IMR-90 (cell line): ENCODE data around the gene PSEN1. TPM values are rescaled to one million over a fixed set of nuclear protein-coding genes. Genes with fewer than 3 reads are reported as not detected.
"Not testable (repeated sequence)": the region's sequence is repeated elsewhere in the genome, so short reads cannot be mapped to it uniquely, and the experiment has no call there.

Experiments
- ATAC-seq: fragments of 200-7000 bp; cut with Tn5 transposase; 2 replicates; pipeline ENCODE4 v1.9.1; 2020; ENCODE audit warnings: low read depth, mild to moderate bottlenecking, moderate library complexity
- BruUV-seq: library from RNA; stranded (reverse); fragments of 400-500 nt; replicated peaks from 2 replicates; lab custom pipeline; 2021; lab: Mats Ljungman, UMichigan
- CTCF ChIA-PET: fragments of 300-600 bp; formaldehyde crosslinking; extraction: SDS; loops from one replicate; lab custom pipeline; 2021; ENCODE audit warnings: antibody characterized with exemption; lab: Yijun Ruan, JAX
- POLR2A ChIA-PET: fragments of 300-600 bp; sonication (Branson Sonifier 250); formaldehyde crosslinking; loops from one replicate; lab custom pipeline; 2022; ENCODE audit warnings: antibody characterized with exemption; ENCODE audit not compliant: unreplicated experiment; lab: Charles Lee
- DNase-seq: peaks from one replicate; pipeline ENCODE4 v3.0.0; 2013
- H2AFZ ChIP-seq: replicated peaks from 2 replicates; pipeline ENCODE3; 2013; ENCODE audit warnings: low read length, mild to moderate bottlenecking; ENCODE audit not compliant: poor library complexity
- H2AK5ac ChIP-seq: 2 replicates; pipeline ENCODE4 v1.6.1; 2013; ENCODE audit warnings: low read depth, low read length, inconsistent platforms
- H2AK9ac ChIP-seq: replicated peaks from 2 replicates; pipeline ENCODE3; 2013; ENCODE audit warnings: mild to moderate bottlenecking, low read depth, low read length, moderate library complexity; ENCODE audit not compliant: poor library complexity
- H2BK120ac ChIP-seq: 2 replicates; pipeline ENCODE4 v1.6.1; 2013; ENCODE audit warnings: low read depth, low read length, inconsistent platforms
- H2BK15ac ChIP-seq: 3 replicates; pipeline ENCODE4 v1.6.1; 2013; ENCODE audit warnings: low read depth, low read length, inconsistent platforms
- H2BK20ac ChIP-seq: 2 replicates; pipeline ENCODE4 v1.6.1; 2013; ENCODE audit warnings: low read depth, mild to moderate bottlenecking, inconsistent platforms, low read length, moderate library complexity
- H2BK5ac ChIP-seq: 2 replicates; pipeline ENCODE4 v1.6.1; 2013; ENCODE audit warnings: mild to moderate bottlenecking, low read depth, low read length, inconsistent platforms; ENCODE audit not compliant: poor library complexity, severe bottlenecking
- H3K14ac ChIP-seq: replicated peaks from 2 replicates; pipeline ENCODE4 v1.6.1; 2013; ENCODE audit warnings: low read depth, low read length, inconsistent platforms
- H3K18ac ChIP-seq: 2 replicates; pipeline ENCODE4 v1.6.1; 2013; ENCODE audit warnings: low read depth, low read length, control low read depth
- H3K23ac ChIP-seq: 2 replicates; pipeline ENCODE4 v1.6.1; 2013; ENCODE audit warnings: low read depth, low read length, inconsistent platforms
- H3K27ac ChIP-seq: 2 replicates; pipeline ENCODE4 v1.5.1; 2013; ENCODE audit warnings: mild to moderate bottlenecking, control low read depth, low read length; ENCODE audit not compliant: insufficient read depth
- H3K27me3 ChIP-seq: 2 replicates; pipeline ENCODE4 v1.6.1; 2013; ENCODE audit warnings: low read length; ENCODE audit not compliant: control insufficient read depth, insufficient read depth
- H3K36me3 ChIP-seq: 2 replicates; pipeline ENCODE4 v1.6.1; 2013; ENCODE audit warnings: low read length, mixed read lengths; ENCODE audit not compliant: control insufficient read depth, insufficient read depth
- H3K4ac ChIP-seq: 2 replicates; pipeline ENCODE4 v1.6.1; 2013; ENCODE audit warnings: low read depth, low read length, inconsistent platforms
- H3K4me1 ChIP-seq: 2 replicates; pipeline ENCODE4 v1.6.1; 2013; ENCODE audit warnings: low read length, mixed read lengths; ENCODE audit not compliant: control insufficient read depth, insufficient read depth
- H3K4me2 ChIP-seq: 2 replicates; pipeline ENCODE4 v1.6.1; 2013; ENCODE audit warnings: low read depth, mild to moderate bottlenecking, control low read depth, low read length, moderate library complexity
- H3K4me3 ChIP-seq: 2 replicates; pipeline ENCODE4 v1.5.1; 2013; ENCODE audit warnings: low read depth, mild to moderate bottlenecking, control low read depth, low read length, moderate library complexity; ENCODE audit not compliant: insufficient read depth
- H3K56ac ChIP-seq: 2 replicates; pipeline ENCODE4 v1.6.1; 2013; ENCODE audit warnings: low read length, inconsistent platforms; ENCODE audit not compliant: insufficient read depth; ENCODE audit errors: extremely low read depth
- H3K79me1 ChIP-seq, 2 experiments: 2 replicates each; pipeline ENCODE4 v1.6.1; 2013; ENCODE audit warnings: low read length in 2 of 2, inconsistent platforms in 1 of 2, low read depth in 1 of 2
- H3K9ac ChIP-seq: 2 replicates; pipeline ENCODE4 v1.6.1; 2013; ENCODE audit warnings: low read depth, low read length, control low read depth
- H3K9me1 ChIP-seq: 2 replicates; pipeline ENCODE4 v1.6.1; 2013; ENCODE audit warnings: low read length, inconsistent platforms; ENCODE audit not compliant: insufficient read depth
- H3K9me3 ChIP-seq: 2 replicates; pipeline ENCODE4 v1.6.1; 2013; ENCODE audit warnings: low read length; ENCODE audit not compliant: control insufficient read depth, insufficient read depth
- H4K20me1 ChIP-seq: 2 replicates; pipeline ENCODE4 v1.6.1; 2013; ENCODE audit warnings: low read length, inconsistent platforms; ENCODE audit not compliant: insufficient read depth
- H4K5ac ChIP-seq: 2 replicates; pipeline ENCODE4 v1.6.1; 2013; ENCODE audit warnings: mild to moderate bottlenecking, low read depth, low read length, control low read depth
- H4K8ac ChIP-seq, 2 experiments: 2 replicates each; pipeline ENCODE4 v1.6.1; 2013; ENCODE audit warnings: low read depth in 2 of 2, low read length in 2 of 2, control low read depth in 1 of 2, inconsistent platforms in 1 of 2
- H4K91ac ChIP-seq: 2 replicates; pipeline ENCODE4 v1.6.1; 2013; ENCODE audit warnings: low read depth, low read length, inconsistent platforms; ENCODE audit not compliant: insufficient read depth
- CEBPB ChIP-seq: IDR thresholded peaks from 2 replicates; pipeline ENCODE4 v1.6.1; 2012; ENCODE audit warnings: low read depth, low read length, improper control_type of control experiment
- FOS ChIP-seq: fragments of 150-350 bp; IDR thresholded peaks from 2 replicates; pipeline ENCODE4 v1.6.1; 2016; ENCODE audit warnings: low read depth, low read length
- RCOR1 ChIP-seq: IDR thresholded peaks from 2 replicates; pipeline ENCODE4 v1.6.1; 2012; ENCODE audit warnings: mild to moderate bottlenecking, low read length, improper control_type of control experiment; ENCODE audit not compliant: insufficient replicate concordance
- RFX5 ChIP-seq: IDR thresholded peaks from 2 replicates; pipeline ENCODE4 v1.8.0; 2012; ENCODE audit warnings: low read depth, mild to moderate bottlenecking, low read length, moderate library complexity
- WGBS, 2 experiments: methylation state at CpG; one replicate each; pipeline versions ENCODE4 v1.1.5 to v1.1.7; 2013; ENCODE audit warnings: missing lambda C conversion rate in 2 of 2; ENCODE audit not compliant: insufficient read length in 1 of 2; ENCODE audit errors: extremely low coverage in 2 of 2; 5-methylcytosine and 5-hydroxymethylcytosine counted together
- dilution Hi-C: fragments of 300-500 bp; cut with HindIII; formaldehyde crosslinking; loops from one replicate; pipeline ENCODE4 v1.14.3; 2018; ENCODE audit warnings: low sequenced_read_pairs; ENCODE audit not compliant: unreplicated experiment
- in situ Hi-C: fragments of 300-500 bp; cut with MboI; formaldehyde crosslinking; loops from 3 replicates; pipeline ENCODE4 v1.14.3; 2019; ENCODE audit warnings: low sequenced_read_pairs, inconsistent platforms, mixed read lengths
- intact Hi-C: fragments of 100-400 bp; cut with micrococcal nuclease; formaldehyde crosslinking; loops from 2 replicates; pipeline ENCODE4 v1.10.0; 2022
- polyA plus RNA-seq, 3 experiments: library from polyadenylated mRNA; depleted of rRNA; stranded (reverse); fragments of >200 nt; gene quantifications; 2 replicates each; pipeline ENCODE4 v1.2.3, GENCODE V29; 2012; ENCODE audit warnings: low replicate concordance in 1 of 3
- total RNA-seq: library from RNA; depleted of rRNA; stranded (reverse); fragments of >200 nt; gene quantifications from 2 replicates; pipeline ENCODE4 v1.2.3, GENCODE V29; 2012

PSEN1 gene
- total and polyA plus RNA-seq, 2 of the 4 experiments (the other 2 are of a cell fraction) = 14.8 to 62.7 TPM

DNA sequence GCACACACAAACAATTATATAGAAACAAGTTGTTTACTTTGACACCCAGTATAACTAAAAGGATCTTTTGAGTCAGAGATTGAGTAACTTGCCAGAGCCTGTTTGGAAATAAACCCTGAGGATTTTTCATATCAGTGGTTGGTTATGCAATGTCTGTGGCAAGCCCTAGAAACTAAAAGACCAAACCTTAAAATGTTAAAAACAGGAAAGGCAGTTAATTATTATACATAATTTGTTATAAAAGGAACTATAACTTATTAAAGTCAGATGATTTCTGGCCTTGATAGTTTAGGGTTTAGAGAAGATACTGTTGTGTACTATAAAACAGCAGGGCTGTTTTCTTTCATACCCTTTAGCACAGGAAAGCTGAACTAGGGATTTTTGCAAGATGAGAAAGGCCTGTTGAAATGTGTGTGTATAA, 44.1 kb downstream of the PSEN1 start:
- ChIA-PET POLR2A (no interaction called here), CTCF (no interaction called here)
- H4K8ac ChIP-seq = no peak overlapping the region
- H2AK9ac ChIP-seq = no peak overlapping the region
- H2BK5ac ChIP-seq = peak overlapping the region; percentile 72
- H3K4me2 ChIP-seq = no peak overlapping the region
- no peak overlapping the region for H3K4ac ChIP-seq
- H3K56ac ChIP-seq = no peak overlapping the region
- peaks cover 8% of the 10 kb centered on the region for H4K20me1 ChIP-seq
- peak; percentile 80 for ATAC-seq
- H3K27me3 ChIP-seq = no peaks in the 10 kb centered on the region
- H3K36me3 ChIP-seq = peaks cover 10% of the 10 kb centered on the region
- peaks cover 7% of the 10 kb centered on the region for H3K9me1 ChIP-seq
- no peak overlapping the region for H3K18ac ChIP-seq
- DNase-seq = peak; percentile 77
- no peaks in the 10 kb centered on the region for H3K9me3 ChIP-seq
- in situ Hi-C loops (no loop called here), dilution Hi-C loops (no loop called here), intact Hi-C loops (no loop called here)
- TF ChIP-seq RFX5 = 0 out of 2 replicates have a peak, but pooled peaks have one; percentile 21
- TF ChIP-seq FOS = peak; percentile 27; the same call in 1 of the 2 replicates
- no peak for TF ChIP-seq RCOR1
- peak; percentile 98 for TF ChIP-seq CEBPB
- H3K27ac ChIP-seq = no peak overlapping the region
- H4K5ac ChIP-seq = no peak overlapping the region
- no peak overlapping the region for H3K23ac ChIP-seq
- H2AFZ ChIP-seq = no peak overlapping the region
- H3K14ac ChIP-seq = no peak overlapping the region
- no peak overlapping the region for H4K91ac ChIP-seq
- no peak overlapping the region for H3K9ac ChIP-seq
- H2BK120ac ChIP-seq = no peak overlapping the region
- H2BK20ac ChIP-seq = no peak overlapping the region
- no TSS peak for BruUV-seq
- H2BK15ac ChIP-seq = no peak overlapping the region
- peaks cover 6% of the 10 kb centered on the region for H3K4me1 ChIP-seq
- no peak overlapping the region for H3K4me3 ChIP-seq
- peaks cover 4 to 35% of the 10 kb centered on the region in 2 experiments; a peak in 3 of 4 replicates for H3K79me1 ChIP-seq
- H2AK5ac ChIP-seq = no peak overlapping the region

DNA sequence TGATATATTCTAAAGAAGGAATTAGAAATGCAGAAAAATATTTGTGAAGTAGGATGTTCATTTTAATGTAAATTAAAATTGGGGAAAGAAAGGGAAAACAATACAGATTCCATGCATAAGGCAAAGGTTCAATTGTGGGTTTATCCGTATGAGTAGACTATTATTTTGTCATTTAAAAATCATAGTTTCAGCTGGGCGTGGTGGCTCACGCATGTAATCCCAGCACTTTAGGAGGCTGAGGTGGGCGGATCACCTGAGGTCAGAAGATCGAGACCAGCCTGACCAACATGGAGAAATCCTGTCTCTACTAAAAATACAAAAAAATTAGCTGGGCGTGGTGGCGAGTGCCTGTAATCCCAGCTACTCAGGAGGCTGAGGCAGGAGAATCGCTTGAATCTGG, 44.7 kb downstream of the PSEN1 start:
- CTCF ChIA-PET = not testable (repeated sequence)

More for the DNA sequence above, 44.7 kb downstream of the PSEN1 start:
- H3K36me3 ChIP-seq = peaks cover 10% of the 10 kb centered on the region
- H3K18ac ChIP-seq, H4K20me1 ChIP-seq, H2AFZ ChIP-seq, H4K91ac ChIP-seq, H3K23ac ChIP-seq, H3K4me3 ChIP-seq, H4K8ac ChIP-seq, H2BK5ac ChIP-seq, DNase-seq, POLR2A ChIA-PET, H2BK15ac ChIP-seq, H3K9me3 ChIP-seq, H2BK20ac ChIP-seq, ATAC-seq, H3K9ac ChIP-seq, H2AK9ac ChIP-seq, H3K9me1 ChIP-seq, BruUV-seq, H3K4me1 ChIP-seq, H3K27me3 ChIP-seq, dilution Hi-C loops, H2BK120ac ChIP-seq, H3K4me2 ChIP-seq, in situ Hi-C loops, intact Hi-C loops, H4K5ac ChIP-seq, H2AK5ac ChIP-seq, H3K56ac ChIP-seq, H3K27ac ChIP-seq, H3K14ac ChIP-seq, H3K4ac ChIP-seq: not testable (repeated sequence)
- peaks cover 4 to 35% of the 10 kb centered on the region in 2 experiments; a peak in 3 of 4 replicates for H3K79me1 ChIP-seq
- WGBS, 2 experiments = no CpG with 5 or more reads among the region's 8 CpGs
